HEK293 (cell line): ENCODE results near the gene RAVER2.

ENCODE experiments used
- ATF2 ChIP-seq: fragments of 450-650 bp; formaldehyde crosslinking; IDR thresholded peaks from 2 replicates; pipeline ENCODE4 v1.5.1; 2016; ENCODE audit warnings: missing biosample characterization, missing genetic modification characterization, low read depth
- CTCF ChIP-seq: fragments of 450-650 bp; formaldehyde crosslinking; IDR thresholded peaks from 2 replicates; pipeline ENCODE4 v1.5.1; 2016; ENCODE audit warnings: missing biosample characterization, missing genetic modification characterization
- KLF16 ChIP-seq: fragments of 450-650 bp; formaldehyde crosslinking; IDR thresholded peaks from 2 replicates; pipeline ENCODE4 v1.5.1; 2017; ENCODE audit warnings: missing biosample characterization, missing genetic modification characterization
- PRDM10 ChIP-seq: fragments of 450-650 bp; formaldehyde crosslinking; IDR thresholded peaks from 2 replicates; pipeline ENCODE4 v1.5.1; 2016; ENCODE audit warnings: missing biosample characterization, missing genetic modification characterization
- RBAK ChIP-seq: fragments of 450-650 bp; formaldehyde crosslinking; IDR thresholded peaks from 2 replicates; pipeline ENCODE4 v1.5.1; 2016; ENCODE audit warnings: missing biosample characterization, missing genetic modification characterization
- REST ChIP-seq: fragments of 450-650 bp; formaldehyde crosslinking; IDR thresholded peaks from 2 replicates; pipeline ENCODE4 v1.5.1; 2016; ENCODE audit warnings: missing biosample characterization, missing genetic modification characterization
- TCF7L2 ChIP-seq: IDR thresholded peaks from 2 replicates; pipeline ENCODE4 v1.6.1; 2011; ENCODE audit warnings: low read depth, mild to moderate bottlenecking, inconsistent platforms, low read length, moderate library complexity, borderline replicate concordance
- YY1 ChIP-seq: fragments of 450-650 bp; formaldehyde crosslinking; IDR thresholded peaks from 2 replicates; pipeline ENCODE4 v1.5.1; 2018; ENCODE audit warnings: missing biosample characterization, missing genetic modification characterization
- ZFP69B ChIP-seq: fragments of 450-650 bp; formaldehyde crosslinking; IDR thresholded peaks from 2 replicates; pipeline ENCODE4 v1.5.1; 2016; ENCODE audit warnings: missing biosample characterization, missing genetic modification characterization
- ZNF223 ChIP-seq: fragments of 450-650 bp; formaldehyde crosslinking; IDR thresholded peaks from 2 replicates; pipeline ENCODE4 v1.5.1; 2016; ENCODE audit warnings: missing biosample characterization, missing genetic modification characterization
- ZNF660 ChIP-seq: fragments of 450-650 bp; IDR thresholded peaks from 2 replicates; pipeline ENCODE4 v1.5.1; 2018; ENCODE audit warnings: missing biosample characterization, mild to moderate bottlenecking, missing genetic modification characterization
- ZNF76 ChIP-seq: fragments of 450-650 bp; formaldehyde crosslinking; IDR thresholded peaks from 2 replicates; pipeline ENCODE4; 2016; ENCODE audit warnings: low read depth, missing biosample characterization, missing genetic modification characterization, borderline replicate concordance
- ZXDB ChIP-seq: fragments of 450-650 bp; formaldehyde crosslinking; IDR thresholded peaks from 2 replicates; pipeline ENCODE4 v1.5.1; 2016; ENCODE audit warnings: missing biosample characterization, missing genetic modification characterization

- no peak for TF ChIP-seq YY1 (tag by site-specific recombination)
- no peak for TF ChIP-seq CTCF
- no peak for TF ChIP-seq ZXDB (tag by site-specific recombination)
- no peak for TF ChIP-seq RBAK
- TF ChIP-seq PRDM10 (tag by site-specific recombination) = no peak
- no peak for TF ChIP-seq REST (tag by site-specific recombination)
- no peak for TF ChIP-seq ATF2 (tag by site-specific recombination)
- TF ChIP-seq TCF7L2 = no peak
- TF ChIP-seq ZNF660 (tag by site-specific recombination) = no peak
- no peak for TF ChIP-seq ZFP69B
- TF ChIP-seq KLF16 (tag by site-specific recombination) = no peak
- TF ChIP-seq ZNF223 (tag by site-specific recombination) = no peak
- TF ChIP-seq ZNF76 = no peak
These were observed 93.6 kb downstream of the RAVER2 start for GRCh38 chr1:64838486-64838885.
